ENCODE data around the gene NFKBIZ.

Gene NFKBIZ

GRCh38 chr3:101825904-101826445 lies 23.3 kb upstream of the NFKBIZ start:
- no peak overlapping the region for H3K4me3 ChIP-seq (ENCODE audit: low read depth, low read length)
- TF ChIP-seq, protein P1, sequence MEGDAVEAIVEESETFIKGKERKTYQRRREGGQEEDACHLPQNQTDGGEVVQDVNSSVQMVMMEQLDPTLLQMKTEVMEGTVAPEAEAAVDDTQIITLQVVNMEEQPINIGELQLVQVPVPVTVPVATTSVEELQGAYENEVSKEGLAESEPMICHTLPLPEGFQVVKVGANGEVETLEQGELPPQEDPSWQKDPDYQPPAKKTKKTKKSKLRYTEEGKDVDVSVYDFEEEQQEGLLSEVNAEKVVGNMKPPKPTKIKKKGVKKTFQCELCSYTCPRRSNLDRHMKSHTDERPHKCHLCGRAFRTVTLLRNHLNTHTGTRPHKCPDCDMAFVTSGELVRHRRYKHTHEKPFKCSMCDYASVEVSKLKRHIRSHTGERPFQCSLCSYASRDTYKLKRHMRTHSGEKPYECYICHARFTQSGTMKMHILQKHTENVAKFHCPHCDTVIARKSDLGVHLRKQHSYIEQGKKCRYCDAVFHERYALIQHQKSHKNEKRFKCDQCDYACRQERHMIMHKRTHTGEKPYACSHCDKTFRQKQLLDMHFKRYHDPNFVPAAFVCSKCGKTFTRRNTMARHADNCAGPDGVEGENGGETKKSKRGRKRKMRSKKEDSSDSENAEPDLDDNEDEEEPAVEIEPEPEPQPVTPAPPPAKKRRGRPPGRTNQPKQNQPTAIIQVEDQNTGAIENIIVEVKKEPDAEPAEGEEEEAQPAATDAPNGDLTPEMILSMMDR (IDR thresholded peaks at IDR 0.05; ENCODE audit: borderline replicate concordance, insufficient read depth, low read depth, low read length): no peak

DNA sequence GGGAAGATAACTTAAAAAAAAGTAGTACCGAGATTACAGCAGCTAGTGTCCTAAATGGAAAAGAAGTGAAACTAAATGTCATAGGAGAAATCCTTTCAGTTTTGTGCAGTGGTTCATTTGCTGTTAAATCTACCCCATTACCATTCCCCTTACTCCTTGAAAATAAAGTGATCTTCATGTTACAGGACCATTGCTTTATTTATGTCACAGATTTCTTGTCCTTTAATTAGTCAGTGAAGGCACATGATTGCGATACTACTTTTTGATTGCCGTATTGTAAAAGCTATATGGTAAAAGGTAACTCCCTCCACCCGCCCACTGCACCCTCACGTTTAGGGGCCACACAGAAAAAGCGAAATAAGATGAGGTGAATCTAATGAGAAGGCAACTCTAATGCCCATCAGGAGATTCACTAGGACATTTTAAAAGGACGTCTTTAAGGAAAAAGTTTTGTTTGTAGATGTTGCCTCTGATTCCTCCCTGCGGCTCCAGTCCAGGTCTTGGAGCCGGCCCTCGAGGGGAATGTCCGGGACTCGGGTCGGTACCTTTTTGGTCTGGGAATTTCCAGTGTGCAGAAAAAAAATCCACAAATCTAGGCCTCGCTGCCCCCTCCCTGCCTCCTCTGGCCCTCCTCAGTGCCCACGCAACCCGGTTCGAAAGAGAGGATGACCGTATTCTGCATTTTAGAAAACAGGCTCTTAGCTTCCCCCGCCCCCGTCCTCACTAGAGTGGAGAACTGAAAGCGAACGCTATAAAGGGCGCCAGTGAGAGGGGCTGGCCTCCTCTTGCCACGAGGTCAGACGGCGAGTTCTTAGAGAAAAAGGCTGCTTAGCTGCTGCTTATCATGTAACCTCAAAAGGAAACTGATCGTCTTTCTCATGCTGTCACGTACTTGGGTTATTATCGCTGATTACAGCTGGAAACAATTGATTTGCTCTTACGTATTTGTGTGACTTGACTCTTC lies 21.8 kb upstream of the NFKBIZ start:
- TF ChIP-seq, protein P1 (IDR thresholded peaks at IDR 0.05; ENCODE audit: borderline replicate concordance, insufficient read depth, low read depth, low read length): no peak
- peak overlapping the region; percentile 61 for H3K4me3 ChIP-seq (ENCODE audit: low read depth, low read length)

DNA sequence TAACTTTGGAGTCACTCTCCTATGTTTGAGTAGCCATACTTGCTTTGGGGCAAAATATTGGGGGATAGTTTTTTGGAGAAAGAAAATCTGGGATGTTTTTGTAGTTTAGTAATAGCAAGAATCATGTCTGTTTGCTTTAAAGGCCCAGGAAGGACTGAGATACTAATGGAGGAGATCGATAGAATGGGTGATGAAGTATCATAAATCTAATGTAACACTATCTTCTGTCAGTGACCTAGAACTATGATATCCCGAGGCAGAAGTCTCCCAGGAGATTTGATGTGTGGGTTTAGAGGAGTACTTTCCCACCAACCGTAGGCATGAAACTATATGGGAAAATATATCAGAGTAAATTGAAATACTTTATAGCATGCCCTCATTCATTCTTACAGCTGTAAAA lies 21.0 kb upstream of the NFKBIZ start:
- TF ChIP-seq, protein P1 (IDR thresholded peaks at IDR 0.05; ENCODE audit: borderline replicate concordance, insufficient read depth, low read depth, low read length): no peak
- peak overlapping the region; percentile 61 for H3K4me3 ChIP-seq (ENCODE audit: low read depth, low read length)

DNA sequence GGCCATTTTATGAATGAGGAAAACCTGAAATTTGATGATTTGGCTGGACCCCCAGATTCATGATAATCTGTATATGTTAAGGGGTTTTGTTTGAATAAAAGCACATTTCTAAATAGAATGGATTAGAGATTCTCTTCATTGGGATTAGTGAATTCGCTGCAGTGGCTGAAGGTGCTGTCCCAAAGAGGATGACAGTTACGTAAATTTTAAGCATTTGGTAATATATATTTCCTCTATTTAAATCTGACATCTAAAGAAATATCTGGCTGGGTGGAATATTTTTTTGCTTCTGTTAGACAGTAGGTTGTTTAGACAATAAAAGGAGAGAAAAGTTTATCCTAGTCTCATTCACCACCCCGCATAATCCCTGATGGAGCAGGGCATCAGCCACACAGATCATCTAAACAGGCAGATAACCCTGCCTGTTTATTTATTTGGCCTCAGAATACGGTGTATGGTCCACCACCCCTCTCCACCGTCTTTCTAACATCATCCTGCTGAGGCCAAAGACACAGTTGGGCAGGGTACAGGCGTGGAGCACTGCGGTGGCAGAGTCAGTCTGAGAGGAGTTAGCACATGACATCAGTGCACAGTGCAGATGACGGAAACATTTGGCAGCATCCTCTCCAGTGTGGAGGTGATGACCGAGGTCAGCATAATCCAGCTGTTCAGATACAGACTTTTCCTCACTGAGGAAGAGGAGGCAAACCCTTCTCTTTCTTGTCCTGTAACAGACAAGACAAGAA lies 20.4 kb upstream of the NFKBIZ start:
- H3K4me3 ChIP-seq (ENCODE audit: low read depth, low read length): peak overlapping the region; percentile 61
- TF ChIP-seq, protein P1 (IDR thresholded peaks at IDR 0.05; ENCODE audit: borderline replicate concordance, insufficient read depth, low read depth, low read length): no peak

- TF ChIP-seq, protein P1 (IDR thresholded peaks at IDR 0.05; ENCODE audit: borderline replicate concordance, insufficient read depth, low read depth, low read length): no peak
- peak overlapping the region; percentile 61 for H3K4me3 ChIP-seq (ENCODE audit: low read depth, low read length)
These were observed 19.9 kb upstream of the NFKBIZ start for GRCh38 chr3:101829437-101829830.

DNA sequence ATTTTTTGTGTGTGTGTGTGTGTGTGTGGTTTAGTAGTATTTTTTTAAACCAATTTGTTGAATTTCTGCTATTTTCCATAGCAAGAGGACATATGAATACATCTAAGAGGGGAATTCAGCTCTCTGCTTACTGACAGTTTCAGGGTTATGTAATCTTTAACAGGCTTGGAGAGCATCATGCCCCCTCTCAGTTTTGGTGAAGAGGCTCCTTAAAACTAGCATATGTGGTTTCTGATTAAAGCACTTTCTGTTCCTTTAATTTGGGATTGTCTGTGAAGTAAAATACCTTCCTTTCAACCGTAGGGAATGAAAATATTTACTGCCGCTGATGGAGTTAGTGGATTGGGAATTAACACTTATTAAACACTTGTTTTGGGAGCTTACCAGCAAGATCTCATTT lies 19.4 kb upstream of the NFKBIZ start:
- TF ChIP-seq, protein P1 (IDR thresholded peaks at IDR 0.05; ENCODE audit: borderline replicate concordance, insufficient read depth, low read depth, low read length): no peak
- peak overlapping the region; percentile 61 for H3K4me3 ChIP-seq (ENCODE audit: low read depth, low read length)

Data from GM12875 (cell line).